HG02943 (cell line): ENCODE results near the gene DENND2D.
A peak's percentile ranks its signal among the peaks of the same experiment; 100 is the strongest.

ENCODE experiments used
- ATAC-seq: cut with Tn5 transposase; IDR thresholded peaks from one replicate; pipeline ENCODE4 v1.9.1; 2021; ENCODE audit warnings: mild to moderate bottlenecking, low read depth, moderate library complexity; ENCODE audit not compliant: unreplicated experiment

DENND2D gene

DNA sequence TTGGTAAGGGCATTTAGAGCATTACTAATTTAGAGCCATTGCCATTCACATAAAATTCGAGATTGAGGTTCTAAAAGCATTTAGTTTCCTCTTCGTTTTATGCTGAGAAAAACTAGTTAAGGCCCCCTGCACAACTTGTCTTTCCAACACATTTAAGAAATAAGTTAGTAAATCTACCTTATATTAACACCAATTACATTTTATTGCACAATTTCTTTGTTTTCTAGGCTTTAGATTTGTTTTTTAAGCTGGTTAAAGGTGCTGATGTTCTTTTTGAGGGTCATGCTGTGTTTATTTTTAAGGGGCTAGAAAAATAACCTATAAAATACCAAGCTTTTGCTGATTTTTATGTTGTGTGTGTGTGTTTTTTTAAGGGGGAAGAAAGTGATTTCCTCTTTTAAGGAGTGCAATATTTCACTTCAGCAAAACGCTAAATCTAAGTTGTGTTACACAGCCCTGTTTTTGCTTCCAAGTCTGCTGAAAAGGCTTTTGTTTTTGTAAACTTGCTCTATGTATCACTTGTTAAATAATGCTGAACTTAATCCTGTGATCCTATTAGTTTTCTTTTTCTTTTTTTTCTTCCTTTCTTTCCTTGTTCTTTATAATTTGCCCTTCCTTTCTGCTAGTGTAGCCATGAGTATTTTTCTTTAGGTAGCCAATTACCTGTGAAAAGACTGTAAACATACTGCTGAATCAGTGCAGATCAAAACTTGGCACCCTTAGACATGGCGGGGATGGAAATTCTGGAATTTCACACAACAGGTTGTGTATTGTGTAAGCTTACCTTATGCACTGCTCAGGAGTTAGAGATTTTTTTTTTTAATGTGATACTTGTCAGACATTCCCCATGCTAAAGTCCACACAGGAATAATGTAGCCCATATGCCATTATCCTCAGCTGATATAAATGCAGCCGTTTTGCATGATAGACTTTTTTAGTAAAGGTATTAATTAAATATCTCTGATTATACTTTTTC lies 58.9 kb downstream of the DENND2D start:
- ATAC-seq: no peak

DNA sequence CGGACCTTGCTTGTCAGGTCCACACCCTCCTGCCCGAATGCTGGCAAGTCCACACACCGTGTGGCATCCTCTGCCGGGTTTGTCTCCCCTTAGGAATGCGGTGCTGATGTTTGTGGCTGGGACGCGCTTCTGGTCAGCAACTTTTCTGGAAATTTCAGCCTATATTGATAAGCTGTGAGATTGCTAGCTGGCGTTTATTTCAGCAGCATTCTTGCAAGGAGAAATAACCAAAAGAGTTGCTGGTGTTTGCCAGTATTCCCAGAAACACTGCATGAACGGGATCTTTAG lies 59.8 kb downstream of the DENND2D start:
- ATAC-seq: no peak

DNA sequence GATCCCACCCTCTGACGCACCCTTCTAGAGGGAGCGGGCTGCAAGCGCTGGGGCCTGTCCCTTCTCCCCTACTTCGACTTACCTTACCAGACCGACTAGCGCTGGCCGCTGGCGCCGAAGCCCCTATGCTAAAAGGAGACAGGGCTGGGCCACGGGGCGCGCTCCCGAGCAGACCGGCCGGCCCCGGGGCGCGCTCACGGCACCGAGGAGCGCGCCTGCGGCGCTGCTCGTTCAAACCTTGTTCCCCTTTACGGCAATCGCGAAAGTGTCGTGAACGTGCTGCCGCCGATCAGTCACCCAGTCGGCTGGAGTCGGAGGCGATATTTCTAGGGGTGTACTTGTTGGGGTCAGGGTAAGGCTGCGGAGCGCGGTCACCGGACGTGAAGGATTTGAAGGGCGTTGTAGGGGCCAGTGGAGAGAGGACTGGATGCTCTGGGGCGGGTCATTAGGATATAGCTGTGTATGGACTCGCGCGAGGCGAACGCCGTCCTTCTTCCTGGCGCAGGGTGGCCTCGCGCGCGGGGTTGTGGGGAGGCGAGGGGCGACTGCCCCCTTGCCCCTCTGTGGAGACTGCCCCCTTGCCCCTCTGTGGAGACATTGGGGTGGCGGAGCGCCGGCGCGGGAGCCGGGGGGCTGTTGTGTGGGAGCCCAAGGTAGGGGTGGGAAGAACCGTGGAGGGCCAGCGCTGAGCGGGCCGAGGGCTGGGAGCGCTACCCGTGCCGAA lies 60.3 kb downstream of the DENND2D start, which contains the start of the genes CEPT1 and DRAM2:
Gene CEPT1, plus strand, starts transcription at position 268 of the 724 bp plus-strand sequence. CDS start 7,492 bp downstream, outside the sequence.
Gene DRAM2, minus strand, starts transcription at position 138 of the 724 bp plus-strand sequence. CDS start 8,539 bp downstream, outside the sequence.
- ATAC-seq: peak; percentile 63

DNA sequence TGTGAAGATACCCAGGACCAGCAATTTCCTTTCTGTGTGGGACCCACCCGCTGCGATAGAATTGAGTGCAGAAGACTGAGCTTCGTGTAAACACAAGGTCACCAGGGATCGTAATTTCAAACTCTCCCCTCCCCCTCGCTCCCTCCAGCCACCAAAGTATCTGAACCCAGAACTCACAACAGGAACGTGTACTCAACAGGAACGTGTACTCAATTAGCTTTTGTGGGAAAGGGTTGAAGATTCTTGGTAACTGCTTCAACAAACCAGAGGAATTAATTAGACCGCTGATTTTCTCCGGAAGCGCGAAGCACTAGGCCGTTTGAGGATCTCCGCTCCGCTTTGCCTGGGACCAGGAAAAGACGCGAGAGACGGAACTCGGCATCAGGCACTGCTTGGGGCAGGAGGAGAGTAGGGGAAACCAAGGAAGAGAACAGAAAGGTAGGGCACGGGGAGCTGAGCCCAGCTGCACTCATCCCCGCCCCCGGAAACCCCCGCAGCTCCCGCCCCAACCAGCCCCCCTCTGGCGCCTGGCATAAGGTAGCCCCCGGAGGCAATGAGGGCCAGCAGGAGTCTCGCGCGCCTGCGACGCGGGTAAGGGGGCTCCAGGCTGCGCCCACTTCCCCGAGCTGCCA lies 61.0 kb downstream of the DENND2D start:
- peak; percentile 43 for ATAC-seq
